ENCODE data around the gene NCOA7. TPM values are rescaled to one million over a fixed set of nuclear protein-coding genes. Genes with fewer than 3 reads are reported as not detected.
"Not testable (repeated sequence)": the region's sequence is repeated elsewhere in the genome, so short reads cannot be mapped to it uniquely, and the experiment has no call there.

The NCOA7 gene
- total RNA-seq, 2 experiments from 2014 or later: 34.6 to 35.7 TPM

DNA sequence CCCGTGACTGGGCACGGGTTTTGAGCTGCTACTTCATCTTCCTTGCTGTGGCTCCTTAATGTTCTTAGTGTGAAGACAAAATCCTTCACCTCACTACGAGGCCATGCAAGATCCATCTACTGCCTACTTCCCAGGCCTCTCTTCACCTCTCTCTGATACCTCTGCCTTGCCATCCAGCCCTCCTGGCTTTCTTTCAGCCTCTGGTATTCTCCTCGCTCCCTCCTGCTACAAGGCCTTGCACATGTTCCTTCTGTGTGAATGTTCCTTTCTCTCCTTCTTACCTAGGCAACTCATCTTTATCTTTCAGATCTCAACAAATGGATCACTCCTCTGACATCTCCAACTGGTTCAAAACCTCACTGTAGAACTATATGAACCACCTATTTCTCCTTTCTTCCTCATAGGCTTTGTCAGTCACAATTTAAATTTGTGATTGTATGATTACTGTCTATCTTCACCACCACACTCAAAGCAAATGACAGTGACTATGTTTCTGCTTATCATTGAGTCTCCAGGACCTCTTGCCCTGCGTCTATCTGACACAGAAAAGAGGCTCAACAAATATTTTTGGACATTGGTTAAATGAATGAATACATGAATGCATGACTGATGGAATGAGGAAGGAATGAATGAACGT lies 21.5 kb upstream of the NCOA7 start:
- H3K4me1 Mint-ChIP-seq (ENCODE audit: low read depth): no peaks in the 10 kb centered on the region
- Histone ChIP-seq H3K4me3 (ENCODE audit: low read length) (no peak overlapping the region), H3K9me3 (ENCODE audit: control insufficient read depth in 1 of 2, insufficient read depth in 1 of 2, low read length in 2 of 2) (no peaks in the 10 kb centered on the region), H3K27me3 (ENCODE audit: control insufficient read depth in 1 of 2, insufficient read depth in 2 of 2, low read length in 2 of 2) (peaks cover 0 to 10% of the 10 kb centered on the region in 2 experiments), H3K4me1 (ENCODE audit: insufficient read depth, low read length) (no peaks in the 10 kb centered on the region), H3K36me3 (ENCODE audit: insufficient read depth, low read length) (no peaks in the 10 kb centered on the region), H3K27ac (ENCODE audit: low read depth in 1 of 2, low read length in 2 of 2) (no peak overlapping the region)
- no peaks in the 10 kb centered on the region for H3K9me3 Mint-ChIP-seq
- ATAC-seq (ENCODE audit: poor library complexity) (no peak), DNase-seq (no peak)
- H3K36me3 Mint-ChIP-seq (ENCODE audit: low read depth): no peaks in the 10 kb centered on the region
- ChIA-PET CTCF (interaction anchor here (1.4 kb wide), 1 partner anchor 16 kb away, joined by 3 read pairs; no protein-coding TSS in a partner anchor), POLR2A (no interaction called here)
- H3K27me3 Mint-ChIP-seq: peaks cover 42% of the 10 kb centered on the region
- no peak overlapping the region for H3K27ac Mint-ChIP-seq
- TF ChIP-seq, protein P1, sequence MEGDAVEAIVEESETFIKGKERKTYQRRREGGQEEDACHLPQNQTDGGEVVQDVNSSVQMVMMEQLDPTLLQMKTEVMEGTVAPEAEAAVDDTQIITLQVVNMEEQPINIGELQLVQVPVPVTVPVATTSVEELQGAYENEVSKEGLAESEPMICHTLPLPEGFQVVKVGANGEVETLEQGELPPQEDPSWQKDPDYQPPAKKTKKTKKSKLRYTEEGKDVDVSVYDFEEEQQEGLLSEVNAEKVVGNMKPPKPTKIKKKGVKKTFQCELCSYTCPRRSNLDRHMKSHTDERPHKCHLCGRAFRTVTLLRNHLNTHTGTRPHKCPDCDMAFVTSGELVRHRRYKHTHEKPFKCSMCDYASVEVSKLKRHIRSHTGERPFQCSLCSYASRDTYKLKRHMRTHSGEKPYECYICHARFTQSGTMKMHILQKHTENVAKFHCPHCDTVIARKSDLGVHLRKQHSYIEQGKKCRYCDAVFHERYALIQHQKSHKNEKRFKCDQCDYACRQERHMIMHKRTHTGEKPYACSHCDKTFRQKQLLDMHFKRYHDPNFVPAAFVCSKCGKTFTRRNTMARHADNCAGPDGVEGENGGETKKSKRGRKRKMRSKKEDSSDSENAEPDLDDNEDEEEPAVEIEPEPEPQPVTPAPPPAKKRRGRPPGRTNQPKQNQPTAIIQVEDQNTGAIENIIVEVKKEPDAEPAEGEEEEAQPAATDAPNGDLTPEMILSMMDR (IDR thresholded peaks at IDR 0.05): no peak
- intact Hi-C loops (cut with DNase I, micrococcal nuclease): loop anchor here (2.0 kb wide), 2 partner anchors 20 to 616 kb away; partner anchors contain the start of genes HEY2 (in 1 of the 2) and TPD52L1 (in 1 of the 2)
- no peak overlapping the region for H3K4me3 Mint-ChIP-seq

DNA sequence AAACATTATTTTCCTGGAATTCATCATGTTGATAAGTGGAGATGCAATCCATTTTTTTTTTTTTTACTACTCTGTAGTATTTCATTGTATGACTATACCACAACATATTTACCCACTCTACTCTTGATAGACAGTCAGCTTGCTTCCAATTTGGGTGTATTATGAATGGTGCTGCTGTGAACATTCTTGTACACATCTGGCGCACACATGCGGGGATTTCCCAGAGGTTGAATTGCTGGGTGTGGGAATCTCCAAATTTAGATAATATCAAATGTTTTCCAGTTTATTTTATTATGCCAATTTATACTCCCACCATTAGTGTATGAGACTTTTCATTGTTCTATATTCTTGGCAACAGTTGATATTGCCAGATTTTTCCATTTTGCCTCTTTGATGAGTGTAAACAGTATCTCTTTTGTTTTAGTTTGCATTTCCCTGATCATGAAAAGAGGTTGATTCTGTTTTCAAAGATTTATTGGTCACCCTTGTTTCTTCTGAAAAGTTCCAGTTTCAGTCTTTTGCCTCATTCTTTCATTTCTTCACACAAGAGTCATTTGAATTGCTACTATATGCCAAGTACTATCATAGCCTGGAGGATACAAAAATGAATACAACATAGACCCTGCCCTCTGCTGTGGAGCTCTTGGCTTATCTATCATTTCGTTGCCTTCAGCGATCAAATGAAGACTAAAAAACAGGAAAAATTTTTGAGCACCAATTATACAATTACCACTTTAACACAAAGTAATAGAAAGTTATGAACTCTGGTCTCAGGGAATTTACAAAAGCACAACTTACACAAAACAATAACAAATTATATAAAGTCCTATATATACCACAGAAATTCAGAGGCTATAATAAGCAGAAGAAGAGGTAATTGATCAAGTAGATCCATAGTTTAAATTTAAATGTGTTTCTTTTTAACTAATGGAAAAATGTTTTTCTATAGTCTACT lies 17.1 kb upstream of the NCOA7 start:
- ChIA-PET POLR2A (no interaction called here), CTCF (no interaction called here)
- Mint-ChIP-seq H3K27me3 (peaks cover 4% of the 10 kb centered on the region), H3K4me3 (no peak overlapping the region), H3K4me1 (ENCODE audit: low read depth) (peaks cover 7% of the 10 kb centered on the region), H3K9me3 (no peaks in the 10 kb centered on the region), H3K36me3 (ENCODE audit: low read depth) (no peaks in the 10 kb centered on the region), H3K27ac (no peak overlapping the region)
- Histone ChIP-seq H3K4me3 (ENCODE audit: low read length) (no peak overlapping the region), H3K9me3 (ENCODE audit: control insufficient read depth in 1 of 2, insufficient read depth in 1 of 2, low read length in 2 of 2) (no peaks in the 10 kb centered on the region), H3K4me1 (ENCODE audit: insufficient read depth, low read length) (no peaks in the 10 kb centered on the region), H3K27me3 (ENCODE audit: control insufficient read depth in 1 of 2, insufficient read depth in 2 of 2, low read length in 2 of 2) (no peaks in the 10 kb centered on the region), H3K36me3 (ENCODE audit: insufficient read depth, low read length) (no peaks in the 10 kb centered on the region), H3K27ac (ENCODE audit: low read depth in 1 of 2, low read length in 2 of 2) (no peak overlapping the region)
- intact Hi-C loops (cut with DNase I, micrococcal nuclease): no loop called here
- ATAC-seq (ENCODE audit: poor library complexity) (no peak), DNase-seq (no peak)
- TF ChIP-seq, protein P1 (IDR thresholded peaks at IDR 0.05): no peak

DNA sequence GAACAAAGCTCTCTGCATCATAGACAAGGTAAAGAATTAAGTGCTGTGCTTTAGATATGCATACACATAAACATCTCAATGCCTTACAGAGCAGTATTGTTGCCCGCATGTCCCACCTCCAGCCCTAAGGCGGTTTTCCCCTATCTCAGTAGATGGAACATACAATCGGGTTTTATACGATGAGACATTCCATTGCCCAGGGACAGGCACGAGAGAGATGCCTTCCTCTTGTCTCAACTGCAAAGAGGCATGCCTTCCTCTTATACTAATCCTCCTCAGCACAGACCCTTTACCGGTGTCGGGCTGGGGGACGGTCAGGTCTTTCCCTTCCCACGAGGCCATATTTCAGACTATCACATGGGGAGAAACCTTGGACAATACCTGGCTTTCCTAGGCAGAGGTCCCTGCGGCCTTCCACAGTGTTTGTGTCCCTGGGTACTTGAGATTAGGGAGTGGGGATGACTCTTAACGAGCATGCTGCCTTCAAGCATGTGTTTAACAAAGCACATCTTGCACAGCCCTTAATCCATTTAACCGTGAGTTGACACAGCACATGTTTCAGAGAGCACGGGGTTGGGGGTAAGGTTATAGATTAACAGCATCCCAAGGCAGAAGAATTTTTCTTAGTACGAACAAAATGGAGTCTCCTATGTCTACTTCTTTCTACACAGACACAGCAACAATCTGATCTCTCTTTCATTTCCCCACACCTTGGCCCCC lies 14.5 kb upstream of the NCOA7 start:
- not testable (repeated sequence) for H3K36me3 ChIP-seq (ENCODE audit: insufficient read depth, low read length); H3K4me1 ChIP-seq (ENCODE audit: insufficient read depth, low read length); H3K27me3 ChIP-seq (ENCODE audit: control insufficient read depth in 1 of 2, insufficient read depth in 2 of 2, low read length in 2 of 2); H3K9me3 Mint-ChIP-seq; H3K4me1 Mint-ChIP-seq (ENCODE audit: low read depth); H3K4me3 Mint-ChIP-seq; H3K4me3 ChIP-seq (ENCODE audit: low read length); H3K27me3 Mint-ChIP-seq; H3K36me3 Mint-ChIP-seq (ENCODE audit: low read depth); ATAC-seq (ENCODE audit: poor library complexity); DNase-seq; H3K9me3 ChIP-seq (ENCODE audit: control insufficient read depth in 1 of 2, insufficient read depth in 1 of 2, low read length in 2 of 2); H3K27ac ChIP-seq (ENCODE audit: low read depth in 1 of 2, low read length in 2 of 2); H3K27ac Mint-ChIP-seq
- POLR2A ChIA-PET: interaction anchor here (1.1 kb wide), 1 partner anchor 14 kb away, joined by 5 read pairs; the partner anchor contains the start of gene NCOA7
- CTCF ChIA-PET: interaction anchor here (0.7 to 1.5 kb wide), 2 partner anchors 11 to 23 kb away, joined by 3 to 4 read pairs; no protein-coding TSS in a partner anchor
- intact Hi-C loops (cut with DNase I, micrococcal nuclease): loop anchor here in 1 of 2 experiments (5.0 kb wide), 1 partner anchor 34 kb away; no protein-coding TSS in a partner anchor

Data from CD4-positive, alpha-beta T cell (primary cell).